ENCODE data around the gene CLCF1.
A peak's percentile ranks its signal among the peaks of the same experiment; 100 is the strongest.
"Not testable (repeated sequence)": the region's sequence is repeated elsewhere in the genome, so short reads cannot be mapped to it uniquely, and the experiment has no call there.

The CLCF1 gene

GRCh38 chr11:67321313-67321871 is 52.0 kb downstream of the CLCF1 start:
- no peak overlapping the region for H3K4me3 ChIP-seq (ENCODE audit: low read depth in 1 of 2, low read length in 2 of 2)
- no peaks in the 10 kb centered on the region for H3K9me3 ChIP-seq (ENCODE audit: control insufficient read depth in 1 of 2, low read length in 2 of 2)
- no peaks in the 10 kb centered on the region for H3K27me3 ChIP-seq (ENCODE audit: control insufficient read depth in 1 of 2, insufficient read depth in 2 of 2, low read length in 2 of 2)
- H3K36me3 ChIP-seq (ENCODE audit: control insufficient read depth in 1 of 2, insufficient read depth in 2 of 2, low read length in 2 of 2) = no peaks in the 10 kb centered on the region
- H3K4me1 ChIP-seq (ENCODE audit: control insufficient read depth in 1 of 2, insufficient read depth in 2 of 2, low read length in 2 of 2) = peaks cover 19% of the 10 kb centered on the region in 2 donors
- no peak overlapping the region for H3K9ac ChIP-seq (ENCODE audit: low read depth in 1 of 2, low read length in 2 of 2)
- H3K27ac ChIP-seq (ENCODE audit: low read depth, low read length) = no peak overlapping the region

GRCh38 chr11:67320691-67321090 is 52.7 kb downstream of the CLCF1 start:
- no peaks in the 10 kb centered on the region for H3K27me3 ChIP-seq (ENCODE audit: control insufficient read depth in 1 of 2, insufficient read depth in 2 of 2, low read length in 2 of 2)
- H3K27ac ChIP-seq (ENCODE audit: low read depth, low read length) = no peak overlapping the region
- H3K9ac ChIP-seq (ENCODE audit: low read depth in 1 of 2, low read length in 2 of 2) = no peak overlapping the region
- H3K4me1 ChIP-seq (ENCODE audit: control insufficient read depth in 1 of 2, insufficient read depth in 2 of 2, low read length in 2 of 2) = peaks cover 19% of the 10 kb centered on the region in 2 donors
- H3K9me3 ChIP-seq (ENCODE audit: control insufficient read depth in 1 of 2, low read length in 2 of 2) = no peaks in the 10 kb centered on the region
- H3K36me3 ChIP-seq (ENCODE audit: control insufficient read depth in 1 of 2, insufficient read depth in 2 of 2, low read length in 2 of 2) = no peaks in the 10 kb centered on the region
- no peak overlapping the region for H3K4me3 ChIP-seq (ENCODE audit: low read depth in 1 of 2, low read length in 2 of 2)

- Histone ChIP-seq H3K4me1 (ENCODE audit: control insufficient read depth in 1 of 2, insufficient read depth in 2 of 2, low read length in 2 of 2) (peaks cover 19% of the 10 kb centered on the region in 2 donors), H3K27me3 (ENCODE audit: control insufficient read depth in 1 of 2, insufficient read depth in 2 of 2, low read length in 2 of 2) (no peaks in the 10 kb centered on the region), H3K4me3 (ENCODE audit: low read depth in 1 of 2, low read length in 2 of 2) (no peak overlapping the region), H3K27ac (ENCODE audit: low read depth, low read length) (no peak overlapping the region), H3K36me3 (ENCODE audit: control insufficient read depth in 1 of 2, insufficient read depth in 2 of 2, low read length in 2 of 2) (no peaks in the 10 kb centered on the region), H3K9me3 (ENCODE audit: control insufficient read depth in 1 of 2, low read length in 2 of 2) (no peaks in the 10 kb centered on the region), H3K9ac (ENCODE audit: low read depth in 1 of 2, low read length in 2 of 2) (no peak overlapping the region)
Observed at GRCh38 chr11:67320011-67320410, 53.4 kb downstream of the CLCF1 start.

- not testable (repeated sequence) for H3K9me3 ChIP-seq (ENCODE audit: control insufficient read depth in 1 of 2, low read length in 2 of 2); H3K27ac ChIP-seq (ENCODE audit: low read depth, low read length); H3K27me3 ChIP-seq (ENCODE audit: control insufficient read depth in 1 of 2, insufficient read depth in 2 of 2, low read length in 2 of 2); H3K36me3 ChIP-seq (ENCODE audit: control insufficient read depth in 1 of 2, insufficient read depth in 2 of 2, low read length in 2 of 2); H3K9ac ChIP-seq (ENCODE audit: low read depth in 1 of 2, low read length in 2 of 2)
- Histone ChIP-seq H3K4me1 (ENCODE audit: control insufficient read depth in 1 of 2, insufficient read depth in 2 of 2, low read length in 2 of 2) (peaks cover 19% of the 10 kb centered on the region in 2 donors), H3K4me3 (ENCODE audit: low read depth in 1 of 2, low read length in 2 of 2) (peak overlapping the region in 1 of 2 donors; percentile 72)
Observed at GRCh38 chr11:67318876-67319275, 54.5 kb downstream of the CLCF1 start.

GRCh38 chr11:67317888-67318555 is 55.4 kb downstream of the CLCF1 start:
- peak overlapping the region; percentile 72 to 94 for H3K4me3 ChIP-seq (ENCODE audit: low read depth in 1 of 2, low read length in 2 of 2)
- H3K27me3 ChIP-seq (ENCODE audit: control insufficient read depth in 1 of 2, insufficient read depth in 2 of 2, low read length in 2 of 2) = no peaks in the 10 kb centered on the region
- H3K36me3 ChIP-seq (ENCODE audit: control insufficient read depth in 1 of 2, insufficient read depth in 2 of 2, low read length in 2 of 2) = no peaks in the 10 kb centered on the region
- peak overlapping the region; percentile 86 to 94 for H3K9ac ChIP-seq (ENCODE audit: low read depth in 1 of 2, low read length in 2 of 2)
- H3K9me3 ChIP-seq (ENCODE audit: control insufficient read depth in 1 of 2, low read length in 2 of 2) = no peaks in the 10 kb centered on the region
- peaks cover 16 to 18% of the 10 kb centered on the region in 2 donors for H3K4me1 ChIP-seq (ENCODE audit: control insufficient read depth in 1 of 2, insufficient read depth in 2 of 2, low read length in 2 of 2)
- H3K27ac ChIP-seq (ENCODE audit: low read depth, low read length) = no peak overlapping the region

- Histone ChIP-seq H3K9me3 (ENCODE audit: control insufficient read depth in 1 of 2, low read length in 2 of 2) (no peaks in the 10 kb centered on the region), H3K4me3 (ENCODE audit: low read depth in 1 of 2, low read length in 2 of 2) (peak overlapping the region; percentile 72 to 94), H3K36me3 (ENCODE audit: control insufficient read depth in 1 of 2, insufficient read depth in 2 of 2, low read length in 2 of 2) (no peaks in the 10 kb centered on the region), H3K4me1 (ENCODE audit: control insufficient read depth in 1 of 2, insufficient read depth in 2 of 2, low read length in 2 of 2) (peaks cover 21 to 24% of the 10 kb centered on the region in 2 donors), H3K9ac (ENCODE audit: low read depth in 1 of 2, low read length in 2 of 2) (peak overlapping the region; percentile 86 to 94), H3K27ac (ENCODE audit: low read depth, low read length) (peak overlapping the region; percentile 92), H3K27me3 (ENCODE audit: control insufficient read depth in 1 of 2, insufficient read depth in 2 of 2, low read length in 2 of 2) (no peaks in the 10 kb centered on the region)
Observed at GRCh38 chr11:67317205-67317887, 56.1 kb downstream of the CLCF1 start.

GRCh38 chr11:67316882-67317204 is 56.6 kb downstream of the CLCF1 start:
- Histone ChIP-seq H3K9ac (ENCODE audit: low read depth in 1 of 2, low read length in 2 of 2) (peak overlapping the region; percentile 86 to 94), H3K4me1 (ENCODE audit: control insufficient read depth in 1 of 2, insufficient read depth in 2 of 2, low read length in 2 of 2) (peaks cover 22 to 26% of the 10 kb centered on the region in 2 donors), H3K27ac (ENCODE audit: low read depth, low read length) (peak overlapping the region; percentile 92)

GRCh38 chr11:67315325-67315909 is 58.0 kb downstream of the CLCF1 start:
- H3K4me3 ChIP-seq (ENCODE audit: low read depth in 1 of 2, low read length in 2 of 2) = no peak overlapping the region
- no peak overlapping the region for H3K9ac ChIP-seq (ENCODE audit: low read depth in 1 of 2, low read length in 2 of 2)

More at GRCh38 chr11:67316882-67317204, 56.6 kb downstream of the CLCF1 start:
- H3K36me3 ChIP-seq (ENCODE audit: control insufficient read depth in 1 of 2, insufficient read depth in 2 of 2, low read length in 2 of 2) = peaks cover 0 to 2% of the 10 kb centered on the region in 2 donors
- H3K4me3 ChIP-seq (ENCODE audit: low read depth in 1 of 2, low read length in 2 of 2) = peak overlapping the region; percentile 72 to 94
- H3K9me3 ChIP-seq (ENCODE audit: control insufficient read depth in 1 of 2, low read length in 2 of 2) = no peaks in the 10 kb centered on the region
- no peaks in the 10 kb centered on the region for H3K27me3 ChIP-seq (ENCODE audit: control insufficient read depth in 1 of 2, insufficient read depth in 2 of 2, low read length in 2 of 2)

GRCh38 chr11:67314218-67314617 is 59.2 kb downstream of the CLCF1 start:
- no peak overlapping the region for H3K4me3 ChIP-seq (ENCODE audit: low read depth in 1 of 2, low read length in 2 of 2)
- no peak overlapping the region for H3K9ac ChIP-seq (ENCODE audit: low read depth in 1 of 2, low read length in 2 of 2)
- H3K27me3 ChIP-seq (ENCODE audit: control insufficient read depth in 1 of 2, insufficient read depth in 2 of 2, low read length in 2 of 2) = no peaks in the 10 kb centered on the region
- H3K4me1 ChIP-seq (ENCODE audit: control insufficient read depth in 1 of 2, insufficient read depth in 2 of 2, low read length in 2 of 2) = peaks cover 16 to 21% of the 10 kb centered on the region in 2 donors
- H3K27ac ChIP-seq (ENCODE audit: low read depth, low read length) = no peak overlapping the region
- H3K9me3 ChIP-seq (ENCODE audit: control insufficient read depth in 1 of 2, low read length in 2 of 2) = no peaks in the 10 kb centered on the region
- H3K36me3 ChIP-seq (ENCODE audit: control insufficient read depth in 1 of 2, insufficient read depth in 2 of 2, low read length in 2 of 2) = peaks cover 7 to 24% of the 10 kb centered on the region in 2 donors

More at GRCh38 chr11:67315325-67315909, 58.0 kb downstream of the CLCF1 start:
- Histone ChIP-seq H3K4me1 (ENCODE audit: control insufficient read depth in 1 of 2, insufficient read depth in 2 of 2, low read length in 2 of 2) (peaks cover 16 to 26% of the 10 kb centered on the region in 2 donors), H3K9me3 (ENCODE audit: control insufficient read depth in 1 of 2, low read length in 2 of 2) (no peaks in the 10 kb centered on the region), H3K36me3 (ENCODE audit: control insufficient read depth in 1 of 2, insufficient read depth in 2 of 2, low read length in 2 of 2) (peaks cover 0 to 14% of the 10 kb centered on the region in 2 donors), H3K27ac (ENCODE audit: low read depth, low read length) (no peak overlapping the region), H3K27me3 (ENCODE audit: control insufficient read depth in 1 of 2, insufficient read depth in 2 of 2, low read length in 2 of 2) (no peaks in the 10 kb centered on the region)
